Measurements from ENCODE around the gene KRT222.

The KRT222 gene

GRCh38 chr17:40664582-40665333 lies at the start of gene KRT222:
KRT222 (minus strand) TSS chr17:40665177; CDS start chr17:40665099, 78 bp downstream.
- no peak for DNase-seq

GRCh38 chr17:40714473-40714872 lies 49.5 kb upstream of the KRT222 start:
- no peak for DNase-seq

GRCh38 chr17:40707745-40708144 lies 42.8 kb upstream of the KRT222 start:
- peak; percentile 46 for DNase-seq

- DNase-seq = no peak
Observed at GRCh38 chr17:40705584-40705983, 40.6 kb upstream of the KRT222 start.

- no peak for DNase-seq
Observed at GRCh38 chr17:40703652-40704051, 38.7 kb upstream of the KRT222 start, which contains the start of gene KRT24. KRT24 (minus strand) TSS chr17:40703752; CDS start chr17:40703693, 59 bp downstream.

- no peak for DNase-seq
Observed at GRCh38 chr17:40702271-40702670, 37.3 kb upstream of the KRT222 start.

- no peak for DNase-seq
Observed at GRCh38 chr17:40699853-40700252, 34.9 kb upstream of the KRT222 start.

GRCh38 chr17:40699371-40699770 lies 34.4 kb upstream of the KRT222 start:
- no peak for DNase-seq

GRCh38 chr17:40697297-40697696 lies 32.3 kb upstream of the KRT222 start:
- DNase-seq = no peak

- DNase-seq = no peak
Observed at GRCh38 chr17:40696651-40697072, 31.7 kb upstream of the KRT222 start.

- no peak for DNase-seq
Observed at GRCh38 chr17:40695874-40696472, 31.0 kb upstream of the KRT222 start.

- DNase-seq = no peak
Observed at GRCh38 chr17:40694584-40694983, 29.6 kb upstream of the KRT222 start.

- DNase-seq = no peak
Observed at GRCh38 chr17:40687106-40687505, 22.1 kb upstream of the KRT222 start.

GRCh38 chr17:40686192-40686591 lies 21.2 kb upstream of the KRT222 start:
- no peak for DNase-seq

- DNase-seq = no peak
Observed at GRCh38 chr17:40680998-40681397, 16.0 kb upstream of the KRT222 start.

GRCh38 chr17:40679523-40679907 lies 14.5 kb upstream of the KRT222 start:
- no peak for DNase-seq

- DNase-seq = no peak
Observed at GRCh38 chr17:40678902-40679522, 14.0 kb upstream of the KRT222 start.

- no peak for DNase-seq
Observed at GRCh38 chr17:40675905-40676304, 10.9 kb upstream of the KRT222 start.

GRCh38 chr17:40672654-40673053 lies 7.7 kb upstream of the KRT222 start:
- DNase-seq = no peak

- DNase-seq = no peak
Observed at GRCh38 chr17:40671282-40671681, 6.3 kb upstream of the KRT222 start.

- DNase-seq = no peak
Observed at GRCh38 chr17:40666331-40666730, 1.4 kb upstream of the KRT222 start.

- DNase-seq = no peak
Observed at GRCh38 chr17:40663252-40663651, 1.7 kb downstream of the KRT222 start.

- DNase-seq = no peak
Observed at GRCh38 chr17:40659911-40660310, 5.1 kb downstream of the KRT222 start.

GRCh38 chr17:40658396-40658795 lies 6.6 kb downstream of the KRT222 start:
- no peak for DNase-seq

Measured in inflammatory macrophage treated with lipopolysaccharide for 4 hours (primary cell).